NB4 (cell line): ENCODE measurements around the gene KHNYN.

Source experiments
- CTCF ChIP-seq: IDR thresholded peaks from one replicate; pipeline ENCODE4 v1.5.1; 2012; ENCODE audit warnings: low read depth, low read length
- POLR2A ChIP-seq: IDR thresholded peaks from 2 replicates; pipeline ENCODE4 v1.6.1; 2011; ENCODE audit warnings: mild to moderate bottlenecking; ENCODE audit not compliant: insufficient read length; ENCODE audit errors: extremely low read depth

DNA sequence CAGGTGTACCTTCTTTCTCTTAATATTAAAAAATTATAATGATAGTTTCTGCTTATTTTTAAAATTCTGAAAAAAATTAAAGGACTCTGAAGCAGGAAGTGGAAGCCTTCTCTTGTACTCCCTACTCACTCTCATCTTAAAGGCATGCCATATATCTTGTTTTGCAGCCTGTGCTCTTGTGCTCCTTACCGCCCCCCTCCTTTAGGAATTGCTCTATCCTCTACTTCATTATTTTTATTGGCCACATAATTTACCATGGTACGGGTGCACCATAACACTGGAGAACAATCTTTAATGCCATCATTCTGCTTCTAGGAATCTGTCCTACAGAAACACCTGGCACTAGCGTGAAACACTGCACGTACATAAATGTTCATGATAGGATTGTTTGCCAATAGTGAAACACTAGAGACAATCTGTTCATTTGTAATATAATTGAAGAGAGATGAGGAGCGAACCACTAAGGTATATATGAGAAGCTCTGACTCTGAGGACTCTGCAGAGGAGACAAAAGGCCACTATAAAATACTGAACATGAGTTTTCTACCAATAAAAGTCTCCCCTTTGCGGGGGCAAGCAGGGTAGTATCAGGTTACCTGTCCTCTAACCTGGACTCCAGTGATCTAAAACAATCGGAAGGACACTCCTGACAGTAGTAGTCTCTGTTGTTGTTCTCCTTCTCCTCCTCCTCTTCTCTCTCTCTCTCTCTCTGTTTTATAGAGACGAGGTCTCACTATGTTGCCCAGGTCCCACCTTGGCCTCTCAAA lies 37.2 kb upstream of the KHNYN start:
- TF ChIP-seq CTCF (no peak), POLR2A (no peak)
